Measurements from ENCODE around the gene CHTOP.
A peak's percentile ranks its signal among the peaks of the same experiment; 100 is the strongest.

The CHTOP gene

GRCh38 chr1:153616144-153616916 is 17.5 kb upstream of the CHTOP start, which contains the start of gene S100A14:
Gene S100A14, minus strand, starts transcription at chr1:153616325. Its CDS starts 467 bp downstream, at chr1:153615858.
- H2AFZ ChIP-seq (ENCODE audit: low read length) = no peak within 1 kb of the TSS
- no peaks in the 10 kb centered on the region for H3K27me3 ChIP-seq (ENCODE audit: insufficient read depth, low read length)
- no peaks in the 10 kb centered on the region for H3K4me1 ChIP-seq (ENCODE audit: insufficient read depth, low read length, severe bottlenecking)
- no peaks in the 10 kb centered on the region for H3K9me2 ChIP-seq (ENCODE audit: low read depth, low read length)
- no peaks in the 10 kb centered on the region for H3F3A ChIP-seq (ENCODE audit: insufficient read depth, low read length)
- H3K27ac ChIP-seq (ENCODE audit: low read depth, low read length, poor library complexity, severe bottlenecking) = no peak within 1 kb of the TSS
- no peaks in the 10 kb centered on the region; the same call in 1 of the 2 replicates for H3K36me3 ChIP-seq (ENCODE audit: insufficient read depth, low read length)
- H3K79me2 ChIP-seq (ENCODE audit: insufficient read depth, low read length) = no peaks in the 10 kb centered on the region
- no peaks in the 10 kb centered on the region for H4K20me1 ChIP-seq (ENCODE audit: insufficient read depth, low read length)
- no peak within 1 kb of the TSS for H3K4me2 ChIP-seq (ENCODE audit: low read length)
- H3K9me3 ChIP-seq (ENCODE audit: low read length) = no peaks in the 10 kb centered on the region
- no peak within 1 kb of the TSS for H3K9ac ChIP-seq (ENCODE audit: low read length)
- no peak within 1 kb of the TSS for H3K4me3 ChIP-seq (ENCODE audit: low read depth, low read length, poor library complexity, severe bottlenecking)
- no peak for TF ChIP-seq EZH2 (IDR thresholded peaks at IDR 0.05; ENCODE audit: borderline replicate concordance, low read length)
- no peak for TF ChIP-seq CTCF (IDR thresholded peaks at IDR 0.05; ENCODE audit: low read length)

- no peaks in the 10 kb centered on the region; the same call in 1 of the 2 replicates for H3K36me3 ChIP-seq (ENCODE audit: insufficient read depth, low read length)
- no peaks in the 10 kb centered on the region for H3K9me3 ChIP-seq (ENCODE audit: low read length)
- H3K4me1 ChIP-seq (ENCODE audit: insufficient read depth, low read length, severe bottlenecking) = no peaks in the 10 kb centered on the region
- H3K4me2 ChIP-seq (ENCODE audit: low read length) = no peak overlapping the region
- H3K27me3 ChIP-seq (ENCODE audit: insufficient read depth, low read length) = no peaks in the 10 kb centered on the region
- no peaks in the 10 kb centered on the region for H4K20me1 ChIP-seq (ENCODE audit: insufficient read depth, low read length)
- no peak overlapping the region for H3K27ac ChIP-seq (ENCODE audit: low read depth, low read length, poor library complexity, severe bottlenecking)
- no peaks in the 10 kb centered on the region for H3F3A ChIP-seq (ENCODE audit: insufficient read depth, low read length)
- no peaks in the 10 kb centered on the region for H3K79me2 ChIP-seq (ENCODE audit: insufficient read depth, low read length)
- H3K4me3 ChIP-seq (ENCODE audit: low read depth, low read length, poor library complexity, severe bottlenecking) = no peak overlapping the region
- H2AFZ ChIP-seq (ENCODE audit: low read length) = no peak overlapping the region
- TF ChIP-seq CTCF (IDR thresholded peaks at IDR 0.05; ENCODE audit: low read length) = no peak
- no peak for TF ChIP-seq EZH2 (IDR thresholded peaks at IDR 0.05; ENCODE audit: borderline replicate concordance, low read length)
- no peaks in the 10 kb centered on the region for H3K9me2 ChIP-seq (ENCODE audit: low read depth, low read length)
- no peak overlapping the region for H3K9ac ChIP-seq (ENCODE audit: low read length)
These were observed 17.0 kb upstream of the CHTOP start for GRCh38 chr1:153616917-153617311.

GRCh38 chr1:153617663-153618062 is 16.2 kb upstream of the CHTOP start:
- Histone ChIP-seq H3F3A (ENCODE audit: insufficient read depth, low read length) (no peaks in the 10 kb centered on the region), H3K27me3 (ENCODE audit: insufficient read depth, low read length) (no peaks in the 10 kb centered on the region), H3K9ac (ENCODE audit: low read length) (no peak overlapping the region), H2AFZ (ENCODE audit: low read length) (no peak overlapping the region), H4K20me1 (ENCODE audit: insufficient read depth, low read length) (no peaks in the 10 kb centered on the region), H3K4me1 (ENCODE audit: insufficient read depth, low read length, severe bottlenecking) (peaks cover 2% of the 10 kb centered on the region), H3K9me3 (ENCODE audit: low read length) (no peaks in the 10 kb centered on the region), H3K27ac (ENCODE audit: low read depth, low read length, poor library complexity, severe bottlenecking) (no peak overlapping the region), H3K4me3 (ENCODE audit: low read depth, low read length, poor library complexity, severe bottlenecking) (no peak overlapping the region), H3K79me2 (ENCODE audit: insufficient read depth, low read length) (no peaks in the 10 kb centered on the region), H3K4me2 (ENCODE audit: low read length) (no peak overlapping the region), H3K36me3 (ENCODE audit: insufficient read depth, low read length) (no peaks in the 10 kb centered on the region; the same call in 1 of the 2 replicates), H3K9me2 (ENCODE audit: low read depth, low read length) (no peaks in the 10 kb centered on the region)
- TF ChIP-seq CTCF (IDR thresholded peaks at IDR 0.05; ENCODE audit: low read length) = peak; percentile 51; the same call in 1 of the 2 replicates
- no peak for TF ChIP-seq EZH2 (IDR thresholded peaks at IDR 0.05; ENCODE audit: borderline replicate concordance, low read length)
